ENCODE data around the gene AVPR1B.

AVPR1B gene

GRCh38 chr1:206111271-206111927 is 5.8 kb downstream of the AVPR1B start:
- no peak overlapping the region for H3K27ac ChIP-seq
- H3K4me1 ChIP-seq = peaks cover 0 to under 1% (median 0%) of the 10 kb centered on the region in 4 donors
- no peak overlapping the region for H3K4me3 ChIP-seq
- TF ChIP-seq CTCF (IDR thresholded peaks at IDR 0.05) = no peak
- intact Hi-C loops (cut with DNase I; ENCODE audit: low total_unique reads) = loop anchor here (10.0 kb wide), 1 partner anchor 187 kb away; no protein-coding TSS in a partner anchor
- no peaks in the 10 kb centered on the region for H3K27me3 ChIP-seq
- no peaks in the 10 kb centered on the region for H3K36me3 ChIP-seq
- no peaks in the 10 kb centered on the region for H3K9me3 ChIP-seq
- DNase-seq = no peak

DNA sequence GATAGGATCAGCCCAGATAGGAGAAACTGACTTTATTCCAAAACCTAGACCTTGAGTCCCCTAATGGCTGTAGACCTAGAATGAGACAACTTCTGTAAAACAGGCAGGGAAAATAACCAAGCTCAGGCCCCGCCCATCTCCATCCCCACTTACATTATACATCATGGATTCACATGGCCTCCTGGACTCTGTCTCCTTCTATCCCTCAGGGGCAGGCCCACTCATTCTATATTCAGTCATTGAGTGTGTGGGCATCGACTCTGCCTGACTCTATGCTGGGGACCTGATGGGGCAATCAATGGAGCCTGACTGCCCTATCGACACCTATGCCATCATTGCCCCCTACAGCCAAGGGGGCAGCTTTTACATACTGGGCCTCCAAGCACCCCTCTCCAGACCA is 6.4 kb downstream of the AVPR1B start:
- intact Hi-C loops (cut with DNase I; ENCODE audit: low total_unique reads) = loop anchor here (10.0 kb wide), 1 partner anchor 186 kb away; no protein-coding TSS in a partner anchor
- DNase-seq = no peak
- H3K4me1 ChIP-seq = peaks cover 0 to 5% (median 0%) of the 10 kb centered on the region in 4 donors

DNA sequence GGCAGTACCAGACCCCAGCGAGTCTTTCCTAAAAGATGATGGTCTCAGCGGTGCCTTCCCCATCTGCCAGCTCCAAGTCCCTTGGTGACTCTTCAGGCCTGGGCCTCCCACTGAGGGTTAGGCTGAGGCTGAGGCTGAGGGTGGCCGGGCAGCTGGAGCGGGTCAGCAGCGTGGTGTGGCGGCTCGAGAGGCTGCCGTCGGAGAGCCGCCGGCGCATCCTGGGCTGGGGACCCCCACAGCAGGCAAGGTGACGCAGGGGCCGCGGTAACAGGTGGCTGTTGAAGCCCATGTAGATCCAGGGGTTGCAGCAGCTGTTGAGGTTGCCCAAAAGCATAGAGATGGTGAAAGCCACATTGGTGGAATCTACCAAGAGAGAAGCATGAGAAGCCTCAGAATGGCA is 7.0 kb downstream of the AVPR1B start:
- no peak overlapping the region for H3K27ac ChIP-seq
- H3K9me3 ChIP-seq = no peaks in the 10 kb centered on the region
- peaks cover 0 to 5% (median 0%) of the 10 kb centered on the region in 4 donors for H3K4me1 ChIP-seq
- no peaks in the 10 kb centered on the region for H3K36me3 ChIP-seq
- intact Hi-C loops (cut with DNase I; ENCODE audit: low total_unique reads) = loop anchor here (10.0 kb wide), 1 partner anchor 185 kb away; no protein-coding TSS in a partner anchor
- no peak for TF ChIP-seq CTCF (IDR thresholded peaks at IDR 0.05)
- H3K4me3 ChIP-seq = no peak overlapping the region
- no peak for DNase-seq
- no peaks in the 10 kb centered on the region for H3K27me3 ChIP-seq

More for the DNA sequence above, 6.4 kb downstream of the AVPR1B start:
- Histone ChIP-seq H3K27ac (no peak overlapping the region), H3K27me3 (no peaks in the 10 kb centered on the region), H3K9me3 (no peaks in the 10 kb centered on the region), H3K36me3 (no peaks in the 10 kb centered on the region), H3K4me3 (no peak overlapping the region)
- no peak for TF ChIP-seq CTCF (IDR thresholded peaks at IDR 0.05)

DNA sequence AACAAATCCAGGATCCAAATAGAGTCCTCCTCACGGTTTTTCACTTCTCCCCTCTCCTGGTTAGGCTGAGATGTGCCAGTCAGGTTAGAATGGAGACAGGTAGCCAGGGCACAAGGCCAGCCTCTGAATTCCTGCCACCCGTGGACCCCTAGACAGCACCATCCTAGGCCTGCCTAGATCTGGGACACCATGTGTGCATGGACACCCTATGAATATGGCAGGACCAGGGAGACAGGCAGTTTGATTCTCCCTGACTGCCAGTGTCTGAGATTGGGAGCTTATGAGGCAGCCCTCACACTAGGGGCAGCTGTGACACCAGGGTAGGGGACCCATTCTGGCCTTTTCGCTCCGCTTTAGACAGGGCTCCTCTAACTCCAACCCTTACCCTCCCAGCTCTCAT is 7.5 kb downstream of the AVPR1B start:
- no peaks in the 10 kb centered on the region for H3K27me3 ChIP-seq
- no peaks in the 10 kb centered on the region for H3K9me3 ChIP-seq
- no peak overlapping the region for H3K27ac ChIP-seq
- DNase-seq = no peak
- no peak overlapping the region for H3K4me3 ChIP-seq
- no peaks in the 10 kb centered on the region for H3K36me3 ChIP-seq
- intact Hi-C loops (cut with DNase I; ENCODE audit: low total_unique reads) = loop anchor here (10.0 kb wide), 1 partner anchor 185 kb away; no protein-coding TSS in a partner anchor
- H3K4me1 ChIP-seq = peaks cover 0 to 5% (median 0%) of the 10 kb centered on the region in 4 donors
- no peak for TF ChIP-seq CTCF (IDR thresholded peaks at IDR 0.05)

GRCh38 chr1:206108635-206109034 is 8.6 kb downstream of the AVPR1B start:
- DNase-seq = no peak
- intact Hi-C loops (cut with DNase I; ENCODE audit: low total_unique reads) = no loop called here
- H3K27ac ChIP-seq = no peak overlapping the region
- no peaks in the 10 kb centered on the region for H3K36me3 ChIP-seq
- no peak for TF ChIP-seq CTCF (IDR thresholded peaks at IDR 0.05)
- no peaks in the 10 kb centered on the region for H3K9me3 ChIP-seq
- no peaks in the 10 kb centered on the region for H3K27me3 ChIP-seq
- no peak overlapping the region for H3K4me3 ChIP-seq
- peaks cover 0 to 5% (median 0%) of the 10 kb centered on the region in 4 donors for H3K4me1 ChIP-seq

Data from tibial artery (tissue), 4 donors.